H9 (cell line): Measurements from ENCODE around the gene STK32C. TPM values are rescaled to one million over a fixed set of nuclear protein-coding genes. Genes with fewer than 3 reads are reported as not detected.

Source experiments
- DNase-seq: peaks from one replicate; pipeline ENCODE4 v3.0.0-alpha.2; 2017
- H2AFZ ChIP-seq: one replicate; pipeline ENCODE4 v1.6.1; 2013; ENCODE audit warnings: mild to moderate bottlenecking, low read length, control low read depth, moderate library complexity
- H2AK5ac ChIP-seq: 2 replicates; pipeline ENCODE4 v1.6.1; 2013; ENCODE audit warnings: low read length, control low read depth, mixed read lengths; ENCODE audit not compliant: insufficient read length
- H2BK120ac ChIP-seq: one replicate; pipeline ENCODE4 v1.6.1; 2013; ENCODE audit warnings: low read depth, mild to moderate bottlenecking, low read length, control low read depth, inconsistent platforms; ENCODE audit not compliant: poor library complexity, severe bottlenecking
- H2BK12ac ChIP-seq: 2 replicates; pipeline ENCODE4 v1.6.1; 2013; ENCODE audit warnings: low read length, control low read depth, mixed read lengths, low read depth; ENCODE audit not compliant: insufficient read length
- H2BK15ac ChIP-seq: 2 replicates; pipeline ENCODE4 v1.6.1; 2013; ENCODE audit warnings: low read depth, low read length, control low read depth
- H2BK20ac ChIP-seq: one replicate; pipeline ENCODE4 v1.6.1; 2013; ENCODE audit warnings: low read depth, mild to moderate bottlenecking, low read length, control low read depth, inconsistent platforms; ENCODE audit not compliant: poor library complexity, severe bottlenecking
- H2BK5ac ChIP-seq: 2 replicates; pipeline ENCODE4 v1.6.1; 2013; ENCODE audit warnings: low read length, control low read depth, mixed read lengths; ENCODE audit not compliant: insufficient read length
- H3K14ac ChIP-seq: 2 replicates; pipeline ENCODE4 v1.6.1; 2013; ENCODE audit warnings: low read length, control low read depth; ENCODE audit not compliant: insufficient read depth
- H3K18ac ChIP-seq: 2 replicates; pipeline ENCODE4 v1.6.1; 2013; ENCODE audit warnings: low read depth, mild to moderate bottlenecking, mixed read lengths, low read length, control low read depth; ENCODE audit not compliant: insufficient read length
- H3K23ac ChIP-seq: 2 replicates; pipeline ENCODE4 v1.6.1; 2013; ENCODE audit warnings: low read length, control low read depth, mixed read lengths, low read depth; ENCODE audit not compliant: insufficient read length
- H3K23me2 ChIP-seq: 2 replicates; pipeline ENCODE4 v1.6.1; 2013; ENCODE audit warnings: low read depth, mild to moderate bottlenecking, mixed read lengths, low read length, control low read depth; ENCODE audit not compliant: insufficient read length, poor library complexity, severe bottlenecking
- H3K27ac ChIP-seq: 2 replicates; pipeline ENCODE4 v1.5.1; 2013; ENCODE audit warnings: low read length, control low read depth, mixed read lengths, low read depth; ENCODE audit not compliant: insufficient read length
- H3K27me3 ChIP-seq: 2 replicates; pipeline ENCODE4 v1.6.1; 2013; ENCODE audit warnings: low read length, control low read depth, inconsistent platforms; ENCODE audit not compliant: insufficient read depth
- H3K4ac ChIP-seq: 2 replicates; pipeline ENCODE4 v1.6.1; 2013; ENCODE audit warnings: low read depth, mild to moderate bottlenecking, control low read depth, inconsistent platforms, low read length, moderate library complexity
- H3K4me1 ChIP-seq: 2 replicates; pipeline ENCODE4 v1.6.1; 2013; ENCODE audit warnings: low read length, control low read depth, inconsistent platforms; ENCODE audit not compliant: insufficient read depth
- H3K4me2 ChIP-seq: 2 replicates; pipeline ENCODE4 v1.6.1; 2013; ENCODE audit warnings: low read length, control low read depth, mixed read lengths; ENCODE audit not compliant: insufficient read length, insufficient read depth
- H3K56ac ChIP-seq: 2 replicates; pipeline ENCODE4 v1.6.1; 2013; ENCODE audit warnings: low read depth, mild to moderate bottlenecking, mixed read lengths, low read length, control low read depth; ENCODE audit not compliant: insufficient read length
- H3K79me1 ChIP-seq: 2 replicates; pipeline ENCODE4 v1.6.1; 2013; ENCODE audit warnings: low read depth, mild to moderate bottlenecking, moderate library complexity, low read length, control low read depth, inconsistent platforms; ENCODE audit not compliant: insufficient read depth, poor library complexity, severe bottlenecking
- H3K79me2 ChIP-seq: 2 replicates; pipeline ENCODE4 v1.6.1; 2013; ENCODE audit warnings: low read length, control low read depth, inconsistent platforms; ENCODE audit not compliant: insufficient read depth
- H3K9ac ChIP-seq: 2 replicates; pipeline ENCODE4 v1.6.1; 2013; ENCODE audit warnings: low read length, control low read depth, mixed read lengths; ENCODE audit not compliant: insufficient read length; ENCODE audit errors: extremely low read depth
- H3K9me3 ChIP-seq: one replicate; pipeline ENCODE4 v1.6.1; 2013; ENCODE audit warnings: low read depth, low read length, inconsistent platforms; ENCODE audit not compliant: control insufficient read depth
- H3T11ph ChIP-seq: one replicate; pipeline ENCODE4 v1.6.1; 2013; ENCODE audit warnings: mild to moderate bottlenecking, low read length, control low read depth, inconsistent platforms
- H4K20me1 ChIP-seq: one replicate; pipeline ENCODE4 v1.6.1; 2013; ENCODE audit not compliant: control insufficient read depth, insufficient read length, insufficient read depth
- H4K5ac ChIP-seq: 2 replicates; pipeline ENCODE4 v1.6.1; 2013; ENCODE audit warnings: low read depth, mild to moderate bottlenecking, mixed read lengths, low read length, control low read depth; ENCODE audit not compliant: insufficient read length
- H4K8ac ChIP-seq: replicated peaks from 2 replicates; pipeline ENCODE4 v1.6.1; 2013; ENCODE audit warnings: low read length, control low read depth, mixed read lengths, low read depth; ENCODE audit not compliant: insufficient read length
- H4K91ac ChIP-seq: 2 replicates; pipeline ENCODE4 v1.6.1; 2013; ENCODE audit warnings: low read depth, mild to moderate bottlenecking, moderate library complexity, mixed read lengths, low read length, control low read depth; ENCODE audit not compliant: insufficient read length
- H3K27ac Mint-ChIP-seq, 3 experiments: 2 replicates in 2 of 3; 3 replicates in 1 of 3; pipeline ENCODE4 v1.8.0; 2020 to 2021; ENCODE audit warnings: mixed read lengths in 3 of 3, mild to moderate bottlenecking in 1 of 3, moderate library complexity in 1 of 3
- H3K27me3 Mint-ChIP-seq: 2 replicates; pipeline ENCODE4 v1.8.0; 2021; ENCODE audit warnings: low read depth, mild to moderate bottlenecking, moderate library complexity, mixed read lengths
- H3K36me3 Mint-ChIP-seq, 3 experiments: 2 replicates in 2 of 3; 3 replicates in 1 of 3; pipeline ENCODE4 v1.8.0; 2020 to 2021; ENCODE audit warnings: low read depth in 3 of 3, mixed read lengths in 3 of 3; ENCODE audit not compliant: insufficient read depth in 1 of 3
- H3K4me1 Mint-ChIP-seq, 2 experiments: 2 replicates each; pipeline ENCODE4 v1.8.0; 2020; ENCODE audit warnings: mixed read lengths in 2 of 2
- H3K4me3 Mint-ChIP-seq, 2 experiments: 2 replicates in 1 of 2; 3 replicates in 1 of 2; pipeline ENCODE4 v1.8.0; 2020 to 2021; ENCODE audit warnings: mild to moderate bottlenecking in 2 of 2, mixed read lengths in 2 of 2, moderate library complexity in 1 of 2
- H3K9me3 Mint-ChIP-seq, 2 experiments: 2 replicates in 1 of 2; 3 replicates in 1 of 2; pipeline ENCODE4 v1.8.0; 2020; ENCODE audit warnings: mild to moderate bottlenecking in 2 of 2, mixed read lengths in 2 of 2, moderate library complexity in 1 of 2
- WGBS: extraction: QIAGEN DNeasy Blood & Tissue Kit; methylation state at CpG from one replicate; pipeline ENCODE4 v1.1.7; 2013; ENCODE audit warnings: missing lambda C conversion rate, low lambda C conversion rate, mixed read lengths; ENCODE audit not compliant: insufficient read length; ENCODE audit errors: extremely low coverage; 5-methylcytosine and 5-hydroxymethylcytosine counted together
- total RNA-seq: library from RNA; stranded (reverse); gene quantifications from 2 replicates; pipeline ENCODE4 v1.2.1, GENCODE V29; 2021
- TF ChIP-seq, protein P1 (sequence below): fragments of 200-600 bp; sonication (generic); conservative IDR thresholded peaks from 3 replicates; pipeline ENCODE4 v1.8.0; 2021; ENCODE audit warnings: antibody characterized with exemption, mild to moderate bottlenecking

The STK32C gene
- total RNA-seq, 1 experiment from 2014 or later: 11.3 TPM

DNA sequence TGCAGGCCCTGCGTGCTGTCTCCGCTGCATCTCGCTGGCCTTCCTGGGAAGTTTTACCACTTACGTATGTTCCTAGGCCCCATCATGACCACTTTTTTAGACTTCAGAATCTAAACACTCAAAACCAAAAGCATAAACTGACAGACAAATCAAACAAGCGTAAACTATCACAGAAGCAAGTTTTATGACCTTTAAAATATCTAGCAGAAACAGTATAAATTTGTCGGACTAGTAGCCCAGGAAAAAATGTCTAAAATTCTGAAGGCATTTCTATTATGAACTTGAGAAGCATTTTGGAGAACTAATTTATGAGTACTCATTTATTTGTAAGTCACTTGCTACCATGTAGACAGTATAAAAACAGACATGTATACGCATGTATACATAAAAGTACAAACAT lies 34.8 kb upstream of the STK32C start:
- no peak overlapping the region for H4K91ac ChIP-seq
- H2AFZ ChIP-seq: no peak overlapping the region
- TF ChIP-seq, protein P1, sequence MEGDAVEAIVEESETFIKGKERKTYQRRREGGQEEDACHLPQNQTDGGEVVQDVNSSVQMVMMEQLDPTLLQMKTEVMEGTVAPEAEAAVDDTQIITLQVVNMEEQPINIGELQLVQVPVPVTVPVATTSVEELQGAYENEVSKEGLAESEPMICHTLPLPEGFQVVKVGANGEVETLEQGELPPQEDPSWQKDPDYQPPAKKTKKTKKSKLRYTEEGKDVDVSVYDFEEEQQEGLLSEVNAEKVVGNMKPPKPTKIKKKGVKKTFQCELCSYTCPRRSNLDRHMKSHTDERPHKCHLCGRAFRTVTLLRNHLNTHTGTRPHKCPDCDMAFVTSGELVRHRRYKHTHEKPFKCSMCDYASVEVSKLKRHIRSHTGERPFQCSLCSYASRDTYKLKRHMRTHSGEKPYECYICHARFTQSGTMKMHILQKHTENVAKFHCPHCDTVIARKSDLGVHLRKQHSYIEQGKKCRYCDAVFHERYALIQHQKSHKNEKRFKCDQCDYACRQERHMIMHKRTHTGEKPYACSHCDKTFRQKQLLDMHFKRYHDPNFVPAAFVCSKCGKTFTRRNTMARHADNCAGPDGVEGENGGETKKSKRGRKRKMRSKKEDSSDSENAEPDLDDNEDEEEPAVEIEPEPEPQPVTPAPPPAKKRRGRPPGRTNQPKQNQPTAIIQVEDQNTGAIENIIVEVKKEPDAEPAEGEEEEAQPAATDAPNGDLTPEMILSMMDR: no peak
- H3T11ph ChIP-seq: no peak overlapping the region
- H2BK120ac ChIP-seq: no peak overlapping the region
- Mint-ChIP-seq H3K27ac (no peak overlapping the region), H3K27me3 (no peaks in the 10 kb centered on the region), H3K36me3 (peaks cover 0 to 4% (median 0%) of the 10 kb centered on the region in 3 experiments; a peak in 3 of 7 replicates), H3K9me3 (no peaks in the 10 kb centered on the region; a peak in 1 of 5 replicates), H3K4me1 (peaks cover 2 to 8% of the 10 kb centered on the region in 2 experiments; a peak in 3 of 4 replicates), H3K4me3 (no peak overlapping the region)
- H3K23me2 ChIP-seq: no peaks in the 10 kb centered on the region
- no peaks in the 10 kb centered on the region for H3K79me1 ChIP-seq
- no peak overlapping the region for H3K14ac ChIP-seq
- H4K8ac ChIP-seq: no peak overlapping the region
- H3K4ac ChIP-seq: no peak overlapping the region
- no peak overlapping the region for H4K5ac ChIP-seq
- no peak overlapping the region for H2AK5ac ChIP-seq
- no peak overlapping the region for H2BK5ac ChIP-seq
- H3K56ac ChIP-seq: no peak overlapping the region
- H2BK12ac ChIP-seq: no peak overlapping the region
- no peaks in the 10 kb centered on the region for H3K27me3 ChIP-seq
- no peak overlapping the region for H3K9ac ChIP-seq
- no peaks in the 10 kb centered on the region for H3K9me3 ChIP-seq
- no peaks in the 10 kb centered on the region for H3K4me1 ChIP-seq
- no peak for DNase-seq
- no peak overlapping the region for H3K4me2 ChIP-seq
- WGBS: no CpG with 5 or more reads among the region's 7 CpGs
- no peak overlapping the region for H2BK15ac ChIP-seq
- no peak overlapping the region for H3K27ac ChIP-seq
- no peak overlapping the region for H3K18ac ChIP-seq
- no peaks in the 10 kb centered on the region for H3K79me2 ChIP-seq
- H2BK20ac ChIP-seq: no peak overlapping the region
- no peaks in the 10 kb centered on the region for H4K20me1 ChIP-seq
- no peak overlapping the region for H3K23ac ChIP-seq
